CD14-positive monocyte (primary cell): ENCODE data around the gene GAD2. TPM values are rescaled to one million over a fixed set of nuclear protein-coding genes. Genes with fewer than 3 reads are reported as not detected.

Source experiments
- DNase-seq, 3 donors: peaks; one replicate each; pipeline ENCODE4 v3.0.0-alpha.2; 2011 to 2022
- H2AFZ ChIP-seq: 2 replicates; pipeline ENCODE4 v1.6.0; 2012; ENCODE audit warnings: mild to moderate bottlenecking, low read depth, low read length, inconsistent platforms; ENCODE audit not compliant: insufficient read depth, poor library complexity, severe bottlenecking
- H3K27ac ChIP-seq, 2 donors: 1 replicate in 1 of 2; 2 replicates in 1 of 2; pipeline ENCODE4 v1.5.1; 2012 to 2013; ENCODE audit warnings: low read length in 2 of 2, control low read depth in 1 of 2, inconsistent platforms in 1 of 2, low read depth in 1 of 2, mild to moderate bottlenecking in 1 of 2
- H3K27me3 ChIP-seq, 2 donors: one replicate each; pipeline versions ENCODE4 v1.6.0 to v1.6.1; 2011 to 2013; ENCODE audit warnings: low read length in 2 of 2; ENCODE audit not compliant: control insufficient read depth in 2 of 2, insufficient read depth in 2 of 2
- H3K36me3 ChIP-seq, 2 donors: replicated peaks in 1 of 2; 1 replicate in 1 of 2; 2 replicates in 1 of 2; pipeline versions ENCODE4 v1.5.1 to v1.6.1; 2012 to 2013; ENCODE audit warnings: low read length in 2 of 2, control low read depth in 1 of 2, inconsistent platforms in 1 of 2, mild to moderate bottlenecking in 1 of 2; ENCODE audit not compliant: insufficient read depth in 2 of 2, control insufficient read depth in 1 of 2
- H3K4me1 ChIP-seq, 2 donors: 1 replicate in 1 of 2; 2 replicates in 1 of 2; pipeline versions ENCODE4 v1.5.1 to v1.6.1; 2012 to 2013; ENCODE audit warnings: low read length in 2 of 2, control low read depth in 1 of 2, inconsistent platforms in 1 of 2, mild to moderate bottlenecking in 1 of 2, moderate library complexity in 1 of 2; ENCODE audit not compliant: insufficient read depth in 2 of 2, control insufficient read depth in 1 of 2
- H3K4me2 ChIP-seq: replicated peaks from 2 replicates; pipeline ENCODE3; 2012; ENCODE audit warnings: low read length, moderate library complexity, mild to moderate bottlenecking; ENCODE audit not compliant: poor library complexity, severe bottlenecking; ENCODE audit errors: extremely low read depth
- H3K4me3 ChIP-seq, 3 experiments: fragments of 200-600 bp in 1 of 3; sonication (generic) in 1 of 3; replicated peaks in 1 of 3; 1 replicate in 2 of 3; 2 replicates in 1 of 3; pipeline ENCODE4 v1.5.1; 2011 to 2013; ENCODE audit warnings: low read length in 3 of 3, mild to moderate bottlenecking in 3 of 3, control low read depth in 2 of 3, low read depth in 2 of 3, inconsistent platforms in 1 of 3, moderate library complexity in 1 of 3
- H3K79me2 ChIP-seq: 2 replicates; pipeline ENCODE4 v1.6.0; 2012; ENCODE audit warnings: mild to moderate bottlenecking, control low read depth, inconsistent platforms, low read length, moderate library complexity; ENCODE audit not compliant: insufficient read depth
- H3K9ac ChIP-seq: 2 replicates; pipeline ENCODE4 v1.6.0; 2017; ENCODE audit warnings: low read length, mild to moderate bottlenecking; ENCODE audit not compliant: insufficient read depth, poor library complexity, severe bottlenecking
- H3K9me3 ChIP-seq, 2 donors: replicated peaks in 1 of 2; 1 replicate in 1 of 2; 2 replicates in 1 of 2; pipeline versions ENCODE4 v1.5.1 to v1.6.1; 2012 to 2013; ENCODE audit warnings: low read length in 2 of 2, control low read depth in 1 of 2; ENCODE audit not compliant: control insufficient read depth in 1 of 2, insufficient read depth in 1 of 2
- H4K20me1 ChIP-seq: 2 replicates; pipeline ENCODE4 v1.6.0; 2012; ENCODE audit warnings: mild to moderate bottlenecking, low read length, control low read depth, moderate library complexity; ENCODE audit not compliant: insufficient read depth
- H3K27ac Mint-ChIP-seq, 7 donors: one replicate each; pipeline ENCODE4 v1.8.0; 2020; ENCODE audit warnings: mild to moderate bottlenecking in 7 of 7, mixed read lengths in 7 of 7, moderate library complexity in 6 of 7, inconsistent platforms in 2 of 7
- H3K27me3 Mint-ChIP-seq, 3 donors: one replicate each; pipeline ENCODE4 v1.8.0; 2021 to 2022; ENCODE audit warnings: low read depth in 3 of 3, mild to moderate bottlenecking in 3 of 3, mixed read lengths in 3 of 3, moderate library complexity in 3 of 3, inconsistent platforms in 1 of 3
- H3K36me3 Mint-ChIP-seq, 2 donors: one replicate each; pipeline ENCODE4 v1.8.0; 2020; ENCODE audit warnings: mixed read lengths in 2 of 2, inconsistent platforms in 1 of 2, mild to moderate bottlenecking in 1 of 2
- H3K4me1 Mint-ChIP-seq: one replicate; pipeline ENCODE4 v1.8.0; 2020; ENCODE audit warnings: mild to moderate bottlenecking, mixed read lengths
- H3K4me3 Mint-ChIP-seq, 2 donors: one replicate each; pipeline ENCODE4 v1.8.0; 2020; ENCODE audit warnings: mild to moderate bottlenecking in 2 of 2, mixed read lengths in 2 of 2, moderate library complexity in 1 of 2
- H3K9me3 Mint-ChIP-seq, 7 donors: one replicate each; pipeline ENCODE4 v1.8.0; 2020 to 2022; ENCODE audit warnings: mixed read lengths in 7 of 7, mild to moderate bottlenecking in 6 of 7, moderate library complexity in 6 of 7, inconsistent platforms in 2 of 7
- CTCF ChIP-seq: fragments of 200-600 bp; IDR thresholded peaks from one replicate; pipeline ENCODE4 v1.8.0; 2022; ENCODE audit warnings: antibody characterized with exemption, mild to moderate bottlenecking
- WGBS: methylation state at CpG from one replicate; pipeline ENCODE4 v1.1.5; 2013; ENCODE audit warnings: missing lambda C conversion rate; ENCODE audit not compliant: insufficient coverage; 5-methylcytosine and 5-hydroxymethylcytosine counted together
- intact Hi-C, 2 donors: fragments of 100-400 bp; cut with micrococcal nuclease; formaldehyde crosslinking; loops; one replicate each; pipeline versions ENCODE4 v1.15.0 to v1.15.1; 2023
- polyA plus RNA-seq, 3 donors: library from polyadenylated mRNA; depleted of rRNA in 1 of 3; unstranded in 2 of 3; stranded (reverse) in 1 of 3; fragments of 300-500 nt in 2 of 3; fragments of >200 nt in 1 of 3; fragmentation: Illumina TruSeq in 2 of 3; gene quantifications; 1 replicate in 2 of 3; 2 replicates in 1 of 3; pipeline ENCODE4 v1.2.3, GENCODE V29; 2012 to 2021

The GAD2 gene
- polyA plus RNA-seq, 3 donors: not detected

DNA sequence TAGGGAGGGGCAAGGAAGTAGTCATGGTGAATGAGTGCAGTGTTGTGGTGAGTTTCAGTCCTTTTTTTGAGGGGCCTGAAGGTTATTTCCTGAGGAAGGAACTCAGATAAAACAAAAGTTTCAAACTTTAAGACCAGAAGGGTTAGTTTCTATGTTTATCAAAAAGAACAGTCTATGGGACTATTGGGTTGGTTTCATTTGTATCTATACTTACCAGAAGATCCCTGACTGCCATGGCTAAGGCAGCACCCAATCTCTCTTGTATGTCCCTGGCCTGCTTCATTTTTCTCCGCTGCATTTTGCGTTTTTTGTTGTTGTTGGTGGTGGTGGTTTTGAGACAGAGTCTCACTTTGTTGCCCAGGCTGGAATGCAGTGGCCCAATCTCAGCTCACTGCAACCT, 19.3 kb upstream of the GAD2 start:
- no peaks in the 10 kb centered on the region for H3K36me3 ChIP-seq
- H3K4me1 Mint-ChIP-seq: no peaks in the 10 kb centered on the region
- no peak overlapping the region for H3K4me3 Mint-ChIP-seq
- H3K4me1 ChIP-seq: no peaks in the 10 kb centered on the region
- no peaks in the 10 kb centered on the region for H3K79me2 ChIP-seq
- no peak for DNase-seq
- no peak overlapping the region for H2AFZ ChIP-seq
- no peak for TF ChIP-seq CTCF
- H4K20me1 ChIP-seq: no peaks in the 10 kb centered on the region
- H3K9me3 Mint-ChIP-seq: peaks cover 0 to 3% (median 0%) of the 10 kb centered on the region in 7 donors
- no peak overlapping the region for H3K4me2 ChIP-seq
- no peak overlapping the region for H3K9ac ChIP-seq
- no peak overlapping the region for H3K27ac ChIP-seq
- intact Hi-C loops: no loop called here
- no peak overlapping the region for H3K27ac Mint-ChIP-seq
- H3K9me3 ChIP-seq: no peaks in the 10 kb centered on the region
- H3K36me3 Mint-ChIP-seq: no peaks in the 10 kb centered on the region
- H3K27me3 Mint-ChIP-seq: peaks cover 5 to 11% (median 6%) of the 10 kb centered on the region in 3 donors
- H3K4me3 ChIP-seq: no peak overlapping the region
- WGBS: 92% methylated on average over 2 of the region's 2 CpGs
- peaks cover 0 to 3% of the 10 kb centered on the region in 2 donors for H3K27me3 ChIP-seq

GRCh38 chr10:26198119-26198518, 18.5 kb upstream of the GAD2 start:
- Histone ChIP-seq H3K79me2 (no peaks in the 10 kb centered on the region), H4K20me1 (no peaks in the 10 kb centered on the region), H3K4me1 (no peaks in the 10 kb centered on the region), H3K36me3 (no peaks in the 10 kb centered on the region), H3K4me3 (no peak overlapping the region), H3K27me3 (peaks cover 0 to 6% of the 10 kb centered on the region in 2 donors), H3K27ac (no peak overlapping the region), H3K9me3 (no peaks in the 10 kb centered on the region), H3K9ac (no peak overlapping the region), H2AFZ (no peak overlapping the region), H3K4me2 (no peak overlapping the region)
- Mint-ChIP-seq H3K4me3 (no peak overlapping the region), H3K4me1 (no peaks in the 10 kb centered on the region), H3K36me3 (no peaks in the 10 kb centered on the region), H3K27me3 (peaks cover 4 to 6% (median 4%) of the 10 kb centered on the region in 3 donors), H3K9me3 (peaks cover 0 to 3% (median 0%) of the 10 kb centered on the region in 7 donors), H3K27ac (no peak overlapping the region)
- TF ChIP-seq CTCF: no peak
- 97% methylated on average over 5 of the region's 9 CpGs for WGBS
- intact Hi-C loops: no loop called here
- DNase-seq: no peak
